ENCODE data around the gene DBNL.
A peak's percentile ranks its signal among the peaks of the same experiment; 100 is the strongest.

Gene DBNL

GRCh38 chr7:44077061-44077460 lies 32.6 kb downstream of the DBNL start:
- TF ChIP-seq GATA1 (IDR thresholded peaks at IDR 0.05; ENCODE audit: low read depth, low read length) = no peak
- no peak for TF ChIP-seq POLR2A (IDR thresholded peaks at IDR 0.05; ENCODE audit: low read length)

GRCh38 chr7:44077681-44078091 lies 33.2 kb downstream of the DBNL start:
- DNase-seq = no peak
- no peak for TF ChIP-seq POLR2A (IDR thresholded peaks at IDR 0.05; ENCODE audit: low read length)

More at GRCh38 chr7:44077061-44077460, 32.6 kb downstream of the DBNL start:
- no peak for DNase-seq

- DNase-seq = no peak
- no peak for TF ChIP-seq POLR2A (IDR thresholded peaks at IDR 0.05; ENCODE audit: low read length)
- TF ChIP-seq GATA1 (IDR thresholded peaks at IDR 0.05; ENCODE audit: low read depth, low read length) = no peak
Measured at GRCh38 chr7:44078521-44078920, 34.0 kb downstream of the DBNL start.

GRCh38 chr7:44079331-44080021 lies 35.0 kb downstream of the DBNL start:
- TF ChIP-seq GATA1 (IDR thresholded peaks at IDR 0.05; ENCODE audit: low read depth, low read length) = no peak
- no peak for DNase-seq

GRCh38 chr7:44080118-44080517 lies 35.6 kb downstream of the DBNL start:
- DNase-seq = no peak
- TF ChIP-seq GATA1 (IDR thresholded peaks at IDR 0.05; ENCODE audit: low read depth, low read length) (no peak), POLR2A (IDR thresholded peaks at IDR 0.05; ENCODE audit: low read length) (no peak)

- TF ChIP-seq GATA1 (IDR thresholded peaks at IDR 0.05; ENCODE audit: low read depth, low read length) = no peak
- no peak for TF ChIP-seq POLR2A (IDR thresholded peaks at IDR 0.05; ENCODE audit: low read length)
- no peak for DNase-seq
Measured at GRCh38 chr7:44080686-44081265, 36.3 kb downstream of the DBNL start.

GRCh38 chr7:44081266-44081748 lies 36.8 kb downstream of the DBNL start:
- TF ChIP-seq POLR2A (IDR thresholded peaks at IDR 0.05; ENCODE audit: low read length) (no peak), GATA1 (IDR thresholded peaks at IDR 0.05; ENCODE audit: low read depth, low read length) (peak; percentile 76)
- peak; percentile 86 to 94 for DNase-seq

GRCh38 chr7:44082541-44083207 lies 38.2 kb downstream of the DBNL start:
- no peak for TF ChIP-seq POLR2A (IDR thresholded peaks at IDR 0.05; ENCODE audit: low read length)
- no peak for TF ChIP-seq GATA1 (IDR thresholded peaks at IDR 0.05; ENCODE audit: low read depth, low read length)
- peak; percentile 92 to 93 for DNase-seq

GRCh38 chr7:44083796-44084195 lies 39.3 kb downstream of the DBNL start:
- DNase-seq = no peak
- TF ChIP-seq POLR2A (IDR thresholded peaks at IDR 0.05; ENCODE audit: low read length) (no peak), GATA1 (IDR thresholded peaks at IDR 0.05; ENCODE audit: low read depth, low read length) (no peak)

GRCh38 chr7:44084701-44085100 lies 40.2 kb downstream of the DBNL start:
- TF ChIP-seq POLR2A (IDR thresholded peaks at IDR 0.05; ENCODE audit: low read length) = no peak
- TF ChIP-seq GATA1 (IDR thresholded peaks at IDR 0.05; ENCODE audit: low read depth, low read length) = no peak
- no peak for DNase-seq

- no peak for DNase-seq
- no peak for TF ChIP-seq GATA1 (IDR thresholded peaks at IDR 0.05; ENCODE audit: low read depth, low read length)
- no peak for TF ChIP-seq POLR2A (IDR thresholded peaks at IDR 0.05; ENCODE audit: low read length)
Measured at GRCh38 chr7:44085546-44085945, 41.0 kb downstream of the DBNL start.

GRCh38 chr7:44086627-44087026 lies 42.1 kb downstream of the DBNL start:
- no peak for DNase-seq
- TF ChIP-seq POLR2A (IDR thresholded peaks at IDR 0.05; ENCODE audit: low read length) (no peak), GATA1 (IDR thresholded peaks at IDR 0.05; ENCODE audit: low read depth, low read length) (no peak)

- TF ChIP-seq GATA1 (IDR thresholded peaks at IDR 0.05; ENCODE audit: low read depth, low read length) (no peak), POLR2A (IDR thresholded peaks at IDR 0.05; ENCODE audit: low read length) (no peak)
- no peak for DNase-seq
Measured at GRCh38 chr7:44087911-44088838, 43.7 kb downstream of the DBNL start.

All from erythroblast (primary cell).